Esophagus squamous epithelium (tissue), 5 donors: ENCODE measurements around the gene PEX14. TPM values are rescaled to one million over a fixed set of nuclear protein-coding genes. Genes with fewer than 3 reads are reported as not detected.

Source experiments
- DNase-seq: peaks from one replicate; lab custom pipeline; 2025; lab: John Stamatoyannopoulos, UW
- H3K27ac ChIP-seq, 4 donors: fragments of 200-600 bp; sonication (generic); one replicate each; pipeline ENCODE4 v1.5.1; 2016 to 2019; ENCODE audit warnings: mild to moderate bottlenecking in 1 of 4
- H3K27me3 ChIP-seq, 4 donors: fragments of 200-600 bp; sonication (generic); 1 replicate in 3 of 4; 2 replicates in 1 of 4; pipeline versions ENCODE4 v1.5.1 to v1.6.0; 2017 to 2021; ENCODE audit warnings: antibody characterized with exemption in 1 of 4
- H3K36me3 ChIP-seq, 3 donors: fragments of 200-600 bp; sonication (generic); one replicate each; pipeline ENCODE4 v1.5.1; 2016 to 2019
- H3K4me1 ChIP-seq, 3 donors: fragments of 200-600 bp; sonication (generic); one replicate each; pipeline ENCODE4 v1.5.1; 2017 to 2019
- H3K4me3 ChIP-seq, 4 donors: fragments of 200-600 bp; sonication (generic); 1 replicate in 3 of 4; 2 replicates in 1 of 4; pipeline ENCODE4 v1.5.1; 2016 to 2019; ENCODE audit warnings: mild to moderate bottlenecking in 2 of 4, moderate library complexity in 1 of 4
- H3K9me3 ChIP-seq, 3 donors: fragments of 200-600 bp; sonication (generic); one replicate each; pipeline ENCODE4 v1.5.1; 2016 to 2019
- POLR2A ChIP-seq, 4 donors: fragments of 450-650 bp; IDR thresholded peaks; one replicate each; pipeline ENCODE4 v1.6.1; 2017; ENCODE audit warnings: antibody characterized with exemption in 4 of 4, mild to moderate bottlenecking in 4 of 4, moderate library complexity in 3 of 4
- WGBS, 2 donors: methylation state at CpG; one replicate each; pipeline ENCODE4 v1.1.5; 2018; 5-methylcytosine and 5-hydroxymethylcytosine counted together
- intact Hi-C: fragments of 100-400 bp; cut with DNase I; formaldehyde crosslinking; loops from one replicate; pipeline ENCODE4 v1.15.0; 2022
- total RNA-seq, 4 donors: library from RNA; depleted of rRNA; stranded (reverse); fragments of >200 nt; gene quantifications; one replicate each; pipeline ENCODE4 v1.1.0, GENCODE V29; 2016
- TF ChIP-seq, protein P1 (sequence below), 6 experiments: fragments of 450-650 bp in 4 of 6; fragments of 200-600 bp in 2 of 6; sonication (generic) in 2 of 6; IDR thresholded peaks; one replicate each; pipeline ENCODE4 v1.5.1; 2016 to 2019; ENCODE audit warnings: antibody characterized with exemption in 6 of 6, mild to moderate bottlenecking in 4 of 6, moderate library complexity in 4 of 6
- donor health status: DM: yes; HTN: yes; CAD: no.

Gene PEX14
- total RNA-seq, 4 donors from 2014 or later: 9.4 to 22.9 (median 15.2) TPM

DNA sequence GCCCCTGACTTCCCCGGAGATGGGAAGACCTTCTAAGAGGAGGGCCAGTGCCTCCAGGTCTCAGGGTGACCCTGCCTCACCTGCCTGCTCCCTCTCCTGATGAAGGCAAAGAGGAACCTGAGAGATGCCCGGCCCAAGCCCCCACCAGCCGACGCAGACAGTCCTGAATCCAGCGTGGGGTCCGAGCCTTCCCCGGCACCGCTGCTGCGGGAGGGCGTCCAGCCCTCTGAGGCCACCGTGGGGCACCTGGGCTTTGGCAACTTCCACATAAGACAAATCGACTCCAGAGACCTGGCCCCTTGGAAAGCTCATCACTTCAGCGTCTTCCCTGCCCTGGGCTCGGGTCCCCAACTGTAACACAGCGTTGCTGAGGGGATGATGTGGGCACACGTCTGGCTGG, 199.5 kb downstream of the PEX14 start:
- Histone ChIP-seq H3K27me3 (no peaks in the 10 kb centered on the region), H3K9me3 (no peaks in the 10 kb centered on the region), H3K4me3 (no peak overlapping the region), H3K27ac (peak overlapping the region in 3 of 4 donors; percentile 31 to 79 (median 41)), H3K36me3 (peaks cover 0 to 5% (median 0%) of the 10 kb centered on the region in 3 donors), H3K4me1 (peaks cover 8 to 98% (median 11%) of the 10 kb centered on the region in 3 donors)
- intact Hi-C loops: no loop called here
- no peak for TF ChIP-seq POLR2A (IDR thresholded peaks at IDR 0.05)
- TF ChIP-seq, protein P1, sequence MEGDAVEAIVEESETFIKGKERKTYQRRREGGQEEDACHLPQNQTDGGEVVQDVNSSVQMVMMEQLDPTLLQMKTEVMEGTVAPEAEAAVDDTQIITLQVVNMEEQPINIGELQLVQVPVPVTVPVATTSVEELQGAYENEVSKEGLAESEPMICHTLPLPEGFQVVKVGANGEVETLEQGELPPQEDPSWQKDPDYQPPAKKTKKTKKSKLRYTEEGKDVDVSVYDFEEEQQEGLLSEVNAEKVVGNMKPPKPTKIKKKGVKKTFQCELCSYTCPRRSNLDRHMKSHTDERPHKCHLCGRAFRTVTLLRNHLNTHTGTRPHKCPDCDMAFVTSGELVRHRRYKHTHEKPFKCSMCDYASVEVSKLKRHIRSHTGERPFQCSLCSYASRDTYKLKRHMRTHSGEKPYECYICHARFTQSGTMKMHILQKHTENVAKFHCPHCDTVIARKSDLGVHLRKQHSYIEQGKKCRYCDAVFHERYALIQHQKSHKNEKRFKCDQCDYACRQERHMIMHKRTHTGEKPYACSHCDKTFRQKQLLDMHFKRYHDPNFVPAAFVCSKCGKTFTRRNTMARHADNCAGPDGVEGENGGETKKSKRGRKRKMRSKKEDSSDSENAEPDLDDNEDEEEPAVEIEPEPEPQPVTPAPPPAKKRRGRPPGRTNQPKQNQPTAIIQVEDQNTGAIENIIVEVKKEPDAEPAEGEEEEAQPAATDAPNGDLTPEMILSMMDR (IDR thresholded peaks at IDR 0.05): no peak
- 98% methylated on average over 9 of the region's 16 CpGs; no CpG with 5 or more reads in 1 of the 2 donors for WGBS, 2 donors
- DNase-seq: no peak

DNA sequence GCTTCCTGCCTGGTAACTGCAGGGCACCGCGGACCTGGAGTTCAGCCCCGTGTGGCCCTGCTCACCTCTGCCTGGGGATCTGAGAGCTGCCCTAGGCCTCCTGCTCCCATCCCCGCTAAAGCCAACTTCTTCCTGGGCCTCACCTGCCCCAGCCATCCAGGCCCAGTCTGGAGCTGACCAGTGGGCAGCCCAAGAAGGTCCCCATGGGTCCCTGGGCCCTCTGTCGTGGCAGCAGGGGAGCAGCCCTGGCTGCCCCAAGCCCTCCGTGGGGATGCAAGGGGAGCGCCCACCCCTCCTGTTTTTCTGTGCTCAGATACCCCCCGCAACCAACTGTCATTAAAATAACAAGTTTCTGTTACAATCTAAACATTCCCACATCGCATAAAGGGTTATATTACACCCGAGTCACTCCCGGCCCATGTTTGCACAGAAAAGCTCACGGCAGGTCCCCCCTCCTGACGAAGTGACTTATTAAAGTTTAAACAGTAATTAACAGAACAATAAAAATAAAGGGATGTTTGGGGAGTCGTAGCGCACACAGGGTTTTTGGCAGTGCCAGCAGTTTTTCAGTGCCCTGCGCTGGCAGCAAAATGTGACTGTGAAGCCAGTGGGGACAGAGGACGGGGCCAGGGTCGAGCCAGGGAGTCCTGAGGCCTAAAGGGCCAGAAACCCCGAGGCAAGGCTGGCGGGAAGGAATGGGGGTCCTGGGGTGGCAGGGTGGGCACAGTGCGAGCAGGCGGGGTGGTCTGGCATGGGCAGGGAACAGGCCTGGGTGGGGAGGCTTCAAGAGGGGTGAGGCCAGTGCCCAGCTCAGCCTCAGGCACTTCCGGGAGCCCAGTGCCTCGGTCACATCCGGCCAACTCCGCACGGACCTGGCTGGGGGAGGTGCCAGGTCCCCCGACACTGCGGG, 200.2 kb downstream of the PEX14 start:
- Histone ChIP-seq H3K27ac (peak overlapping the region in 3 of 4 donors; percentile 41 to 79 (median 53)), H3K27me3 (no peaks in the 10 kb centered on the region), H3K36me3 (peaks cover 0 to 5% (median 0%) of the 10 kb centered on the region in 3 donors), H3K4me3 (no peak overlapping the region), H3K4me1 (peaks cover 16 to 98% (median 18%) of the 10 kb centered on the region in 3 donors), H3K9me3 (no peaks in the 10 kb centered on the region)
- 80 to 86% methylated on average over 17 to 18 of the region's 29 CpGs for WGBS, 2 donors
- no peak for DNase-seq
- intact Hi-C loops: no loop called here
- no peak for TF ChIP-seq POLR2A (IDR thresholded peaks at IDR 0.05)
- TF ChIP-seq, protein P1 (IDR thresholded peaks at IDR 0.05): no peak

DNA sequence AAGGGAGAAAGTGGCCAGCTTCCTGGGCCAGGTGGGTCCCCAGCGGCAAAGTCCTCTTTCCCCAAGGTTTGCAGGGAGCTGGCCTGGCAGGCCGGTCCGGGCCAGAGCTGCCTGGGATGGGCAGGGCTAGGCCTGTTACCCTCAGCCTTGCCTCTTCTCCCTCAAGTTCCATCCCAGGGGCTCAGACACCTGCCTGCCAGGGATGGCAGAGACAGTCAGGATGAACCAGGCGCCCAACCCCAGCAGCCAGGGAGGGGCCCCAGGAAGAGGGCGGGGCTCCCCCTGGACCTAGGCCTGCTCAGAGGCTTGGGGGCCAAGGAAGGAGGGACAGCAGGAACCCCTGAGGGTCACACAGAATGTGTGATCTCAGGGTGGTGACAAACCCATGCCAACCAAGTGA, 201.1 kb downstream of the PEX14 start:
- intact Hi-C loops: no loop called here
- Histone ChIP-seq H3K4me1 (peaks cover 24 to 100% (median 26%) of the 10 kb centered on the region in 3 donors), H3K27ac (peak overlapping the region in 3 of 4 donors; percentile 41 to 79 (median 53)), H3K27me3 (no peaks in the 10 kb centered on the region), H3K36me3 (peaks cover 0 to 5% (median 0%) of the 10 kb centered on the region in 3 donors), H3K4me3 (no peak overlapping the region), H3K9me3 (no peaks in the 10 kb centered on the region)
- no peak for DNase-seq
- no peak for TF ChIP-seq POLR2A (IDR thresholded peaks at IDR 0.05)
- TF ChIP-seq, protein P1 (IDR thresholded peaks at IDR 0.05): no peak
- 80% methylated on average over 1 of the region's 5 CpGs; no CpG with 5 or more reads in 1 of the 2 donors for WGBS, 2 donors

DNA sequence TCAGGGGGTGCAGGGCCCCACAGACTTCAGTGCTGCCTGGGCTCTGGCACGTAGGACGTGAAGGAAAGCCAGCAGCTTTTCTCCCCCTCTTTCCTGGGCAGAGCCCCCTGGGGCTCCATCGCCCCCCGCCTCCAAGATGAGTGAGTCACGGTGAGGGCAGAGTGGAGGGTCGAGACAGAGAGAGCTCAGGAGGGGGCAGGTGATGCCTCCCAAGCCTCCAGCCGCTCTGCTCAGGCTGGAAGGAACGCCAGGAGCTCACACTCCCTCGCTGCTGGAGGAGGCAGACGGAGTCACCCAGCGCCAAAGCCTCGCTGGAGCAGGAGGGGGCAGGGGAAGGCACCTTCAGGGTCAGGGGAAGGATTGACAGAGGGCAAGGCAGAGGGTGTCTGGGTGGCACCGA, 202.2 kb downstream of the PEX14 start:
- TF ChIP-seq, protein P1 (IDR thresholded peaks at IDR 0.05): no peak
- no peak for TF ChIP-seq POLR2A (IDR thresholded peaks at IDR 0.05)
- H3K27me3 ChIP-seq: no peaks in the 10 kb centered on the region
- peak overlapping the region in 3 of 4 donors; percentile 20 to 79 (median 72) for H3K27ac ChIP-seq
- peaks cover 0 to 5% (median 0%) of the 10 kb centered on the region in 3 donors for H3K36me3 ChIP-seq
- intact Hi-C loops: no loop called here
- H3K9me3 ChIP-seq: no peaks in the 10 kb centered on the region
- WGBS, 2 donors: 67 to 80% methylated on average over 1 of the region's 13 CpGs
- no peak overlapping the region for H3K4me3 ChIP-seq
- peaks cover 19 to 100% (median 26%) of the 10 kb centered on the region in 3 donors for H3K4me1 ChIP-seq
- DNase-seq: no peak
